Measurements from ENCODE around the gene NPAS3. TPM values are rescaled to one million over a fixed set of nuclear protein-coding genes. Genes with fewer than 3 reads are reported as not detected.

NPAS3 gene
- total RNA-seq, 1 donor from 2014 or later, result 0.95 TPM

DNA sequence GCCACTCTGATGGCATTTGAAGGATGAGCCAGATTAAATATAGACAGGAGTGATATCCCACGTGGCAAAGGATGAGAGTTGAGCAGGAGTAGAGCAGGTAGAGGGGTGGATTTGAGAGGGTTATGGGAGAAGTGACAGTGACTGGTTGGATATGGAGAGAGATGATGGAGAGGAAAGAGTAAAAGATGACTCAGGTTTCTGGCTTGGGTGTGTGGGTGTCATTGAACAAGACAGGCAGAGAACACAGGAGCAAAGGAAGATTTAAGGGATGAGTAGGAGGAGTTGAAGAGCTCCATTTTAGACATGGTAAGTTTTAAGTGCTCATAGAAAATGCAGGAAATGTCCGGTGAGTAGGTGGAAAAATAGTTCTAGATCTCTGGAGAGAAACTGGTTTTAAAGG lies 875.3 kb downstream of the NPAS3 start:
- TF ChIP-seq, protein P1, sequence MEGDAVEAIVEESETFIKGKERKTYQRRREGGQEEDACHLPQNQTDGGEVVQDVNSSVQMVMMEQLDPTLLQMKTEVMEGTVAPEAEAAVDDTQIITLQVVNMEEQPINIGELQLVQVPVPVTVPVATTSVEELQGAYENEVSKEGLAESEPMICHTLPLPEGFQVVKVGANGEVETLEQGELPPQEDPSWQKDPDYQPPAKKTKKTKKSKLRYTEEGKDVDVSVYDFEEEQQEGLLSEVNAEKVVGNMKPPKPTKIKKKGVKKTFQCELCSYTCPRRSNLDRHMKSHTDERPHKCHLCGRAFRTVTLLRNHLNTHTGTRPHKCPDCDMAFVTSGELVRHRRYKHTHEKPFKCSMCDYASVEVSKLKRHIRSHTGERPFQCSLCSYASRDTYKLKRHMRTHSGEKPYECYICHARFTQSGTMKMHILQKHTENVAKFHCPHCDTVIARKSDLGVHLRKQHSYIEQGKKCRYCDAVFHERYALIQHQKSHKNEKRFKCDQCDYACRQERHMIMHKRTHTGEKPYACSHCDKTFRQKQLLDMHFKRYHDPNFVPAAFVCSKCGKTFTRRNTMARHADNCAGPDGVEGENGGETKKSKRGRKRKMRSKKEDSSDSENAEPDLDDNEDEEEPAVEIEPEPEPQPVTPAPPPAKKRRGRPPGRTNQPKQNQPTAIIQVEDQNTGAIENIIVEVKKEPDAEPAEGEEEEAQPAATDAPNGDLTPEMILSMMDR (IDR thresholded peaks at IDR 0.05), result no peak
- Histone ChIP-seq H3K4me1 (no peaks in the 10 kb centered on the region), H3K9me3 (no peaks in the 10 kb centered on the region), H3K4me3 (no peak overlapping the region), H3K36me3 (no peaks in the 10 kb centered on the region), H3K27ac (no peak overlapping the region), H3K27me3 (ENCODE audit: low read depth) (no peaks in the 10 kb centered on the region)
- ATAC-seq (no peak), DNase-seq (no peak)
- intact Hi-C loops (cut with DNase I), result no loop called here

DNA sequence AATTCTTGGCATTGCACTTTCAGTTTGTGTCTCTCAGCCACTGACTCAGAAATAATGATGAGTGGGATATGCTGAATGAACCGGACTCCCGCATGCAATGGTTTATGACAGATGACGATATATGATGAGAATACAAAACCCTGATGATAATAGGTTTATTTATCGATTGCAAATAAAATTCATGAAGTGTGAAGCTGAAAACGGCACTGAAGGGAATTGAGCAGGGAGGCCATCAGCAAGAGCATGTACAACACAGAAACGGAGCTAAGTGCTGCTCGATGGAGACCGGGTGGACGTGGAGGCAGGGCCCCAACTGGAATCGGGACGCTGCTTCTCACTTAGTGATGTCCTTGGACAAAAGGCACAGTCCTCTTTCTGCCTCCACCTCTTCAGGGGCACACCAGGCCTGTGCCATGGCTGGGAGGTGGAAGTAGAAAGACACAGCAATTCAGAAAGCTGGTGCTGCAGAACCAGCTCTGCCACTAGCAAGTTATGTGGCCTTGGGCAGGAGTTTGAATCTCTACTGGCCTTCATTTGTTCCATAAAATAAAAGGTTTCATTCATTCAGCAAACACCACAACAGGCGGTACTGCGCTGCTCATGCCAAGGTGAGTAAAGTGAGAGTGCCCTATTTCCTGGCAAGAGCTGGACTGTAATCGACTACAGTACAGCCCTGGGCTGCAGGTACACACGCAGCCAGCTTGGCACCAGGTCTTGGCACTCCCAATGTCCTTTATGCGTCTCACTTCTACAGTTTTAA lies 895.2 kb downstream of the NPAS3 start:
- no peaks in the 10 kb centered on the region for H3K4me1 ChIP-seq
- no peaks in the 10 kb centered on the region for H3K9me3 ChIP-seq
- no peak for ATAC-seq
- intact Hi-C loops (cut with DNase I), result no loop called here
- H3K4me3 ChIP-seq, result no peak overlapping the region
- no peaks in the 10 kb centered on the region for H3K27me3 ChIP-seq (ENCODE audit: low read depth)
- no peak overlapping the region for H3K27ac ChIP-seq
- peak; percentile 36 for DNase-seq
- TF ChIP-seq, protein P1 (IDR thresholded peaks at IDR 0.05), result no peak
- H3K36me3 ChIP-seq, result no peaks in the 10 kb centered on the region

DNA sequence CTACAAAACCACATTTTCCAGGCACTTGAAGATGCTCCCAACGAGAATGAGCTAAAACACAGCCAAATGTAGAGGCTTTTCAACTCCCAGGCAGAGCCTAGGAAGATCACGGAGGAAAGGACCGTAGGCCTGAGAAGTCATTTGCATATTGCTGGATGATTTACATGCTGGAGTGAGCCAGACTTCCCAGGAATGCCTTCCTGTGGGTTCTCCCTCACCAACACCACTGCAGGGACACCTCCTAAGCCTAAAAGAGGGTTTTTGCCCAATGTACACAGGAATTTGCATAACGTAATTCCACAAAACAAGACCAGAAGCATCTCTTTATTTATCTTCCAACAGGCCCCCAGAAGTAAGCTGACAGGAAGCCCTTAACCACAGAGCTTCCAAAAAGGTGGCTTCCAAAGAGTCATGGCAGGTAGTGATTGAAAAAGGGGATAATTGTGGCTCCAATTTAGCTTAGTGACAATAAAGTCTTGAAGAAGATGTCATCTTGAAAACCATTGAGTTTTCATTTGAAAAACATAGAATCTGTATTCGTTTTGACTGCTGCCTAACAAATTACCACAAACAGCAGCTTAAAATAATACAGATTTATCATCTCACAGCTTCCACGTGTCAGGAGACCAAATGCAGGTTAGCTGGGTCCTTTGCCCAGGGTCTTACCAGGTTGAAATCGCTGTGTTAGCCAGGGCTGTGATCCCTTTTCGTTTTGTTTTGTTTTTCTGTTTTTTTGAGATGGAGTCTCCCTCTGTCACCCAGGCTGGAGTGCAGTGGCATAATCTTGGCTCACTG lies 896.0 kb downstream of the NPAS3 start:
- Histone ChIP-seq H3K4me3 (no peak overlapping the region), H3K27me3 (ENCODE audit: low read depth) (no peaks in the 10 kb centered on the region), H3K27ac (no peak overlapping the region), H3K9me3 (no peaks in the 10 kb centered on the region), H3K36me3 (no peaks in the 10 kb centered on the region), H3K4me1 (no peaks in the 10 kb centered on the region)
- intact Hi-C loops (cut with DNase I), result no loop called here
- ATAC-seq, result no peak
- TF ChIP-seq, protein P1 (IDR thresholded peaks at IDR 0.05), result no peak
- DNase-seq, result no peak

DNA sequence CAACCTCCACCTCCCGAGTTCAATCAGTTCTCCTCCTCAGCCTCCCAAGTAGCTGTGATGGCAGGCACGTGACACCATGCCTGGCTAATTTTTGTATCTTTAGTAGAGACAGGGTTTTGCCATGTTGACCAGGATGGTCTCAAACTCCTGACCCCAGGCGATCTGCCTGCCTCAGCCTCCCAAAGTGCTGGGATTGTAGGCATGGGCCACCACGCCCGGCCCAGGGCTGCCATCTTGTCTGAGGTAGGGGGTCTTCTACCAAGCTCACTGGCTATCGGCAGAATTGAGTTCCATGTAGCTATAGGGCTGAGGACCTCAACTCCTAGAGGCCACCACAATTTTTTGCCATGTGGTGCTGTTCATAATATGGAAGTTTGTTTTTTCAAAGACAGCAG lies 896.6 kb downstream of the NPAS3 start:
- Histone ChIP-seq H3K27ac (no peak overlapping the region), H3K9me3 (no peaks in the 10 kb centered on the region), H3K4me1 (no peaks in the 10 kb centered on the region), H3K4me3 (no peak overlapping the region), H3K36me3 (no peaks in the 10 kb centered on the region), H3K27me3 (ENCODE audit: low read depth) (no peaks in the 10 kb centered on the region)
- DNase-seq (no peak), ATAC-seq (no peak)
- TF ChIP-seq, protein P1 (IDR thresholded peaks at IDR 0.05), result no peak
- intact Hi-C loops (cut with DNase I), result no loop called here

DNA sequence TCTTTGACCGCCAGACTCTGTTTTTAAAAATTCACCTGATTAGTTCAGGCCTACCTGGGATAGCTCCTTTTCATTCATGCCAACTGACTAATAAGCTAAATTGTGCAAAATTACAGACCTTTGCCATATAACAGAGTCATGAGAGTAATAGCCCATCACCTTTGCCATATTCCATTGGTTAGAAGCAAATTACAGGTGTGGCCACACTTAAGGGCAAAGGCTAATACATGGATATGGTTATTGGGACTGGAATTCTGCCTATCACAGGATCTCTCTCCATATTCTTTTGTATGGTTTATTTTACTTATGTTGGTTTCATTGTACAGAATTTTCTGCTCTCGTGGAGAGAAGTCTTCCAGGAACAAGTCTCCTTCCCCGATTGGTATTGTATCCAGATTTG lies 897.0 kb downstream of the NPAS3 start:
- DNase-seq (no peak), ATAC-seq (no peak)
- H3K4me3 ChIP-seq, result no peak overlapping the region
- no peaks in the 10 kb centered on the region for H3K4me1 ChIP-seq
- no peak overlapping the region for H3K27ac ChIP-seq
- H3K9me3 ChIP-seq, result no peaks in the 10 kb centered on the region
- H3K27me3 ChIP-seq (ENCODE audit: low read depth), result no peaks in the 10 kb centered on the region
- H3K36me3 ChIP-seq, result no peaks in the 10 kb centered on the region
- TF ChIP-seq, protein P1 (IDR thresholded peaks at IDR 0.05), result no peak
- intact Hi-C loops (cut with DNase I), result no loop called here
